SU-DHL-6 (cell line): Measurements from ENCODE around the gene KCNG4.

Experiments
- H2AFZ ChIP-seq: fragments of 200-600 bp; sonication (generic); 2 replicates; pipeline ENCODE4 v1.6.1; 2014; ENCODE audit warnings: low read depth, mild to moderate bottlenecking, moderate library complexity, mixed read lengths, antibody characterized with exemption, low read length; ENCODE audit not compliant: severe bottlenecking
- H3F3A ChIP-seq: fragments of 200-600 bp; shearing (Covaris generic); 2 replicates; pipeline ENCODE4 v1.6.0; 2016; ENCODE audit warnings: antibody characterized with exemption, mild to moderate bottlenecking; ENCODE audit not compliant: insufficient read depth
- H3K27ac ChIP-seq: fragments of 200-600 bp; sonication (generic); 2 replicates; pipeline ENCODE4 v1.5.1; 2016; ENCODE audit warnings: low read depth, mild to moderate bottlenecking, low read length, moderate library complexity, mixed read lengths
- H3K27me3 ChIP-seq: fragments of 200-600 bp; sonication (generic), shearing (Covaris generic); 2 replicates; pipeline ENCODE4 v1.6.0; 2014; ENCODE audit warnings: mild to moderate bottlenecking, low read length
- H3K36me3 ChIP-seq: fragments of 200-600 bp; sonication (generic); 2 replicates; pipeline ENCODE4 v1.6.1; 2014; ENCODE audit warnings: mild to moderate bottlenecking, low read length, mixed read lengths
- H3K4me2 ChIP-seq: fragments of 300-600, 200-600 bp; shearing (Covaris generic), sonication (generic); 2 replicates; pipeline ENCODE4 v1.6.0; 2014; ENCODE audit warnings: low read length, low read depth, mild to moderate bottlenecking; ENCODE audit not compliant: poor library complexity, severe bottlenecking
- H3K4me3 ChIP-seq: fragments of 200-600 bp; sonication (generic); 2 replicates; pipeline ENCODE4 v1.5.1; 2014; ENCODE audit warnings: antibody characterized with exemption, low read length, mild to moderate bottlenecking, mixed read lengths; ENCODE audit not compliant: insufficient read depth, poor library complexity, severe bottlenecking
- H3K79me2 ChIP-seq: fragments of 200-600 bp; sonication (generic); 2 replicates; pipeline ENCODE4 v1.6.1; 2014; ENCODE audit warnings: mild to moderate bottlenecking, low read length, moderate library complexity; ENCODE audit not compliant: insufficient read depth
- H3K9ac ChIP-seq: fragments of 200-600 bp; sonication (generic); 2 replicates; pipeline ENCODE4 v1.7.0; 2014; ENCODE audit warnings: mild to moderate bottlenecking, low read length
- H3K9me2 ChIP-seq: fragments of 200-600 bp; sonication (generic); replicated peaks from 2 replicates; pipeline ENCODE4 v1.6.1; 2014; ENCODE audit warnings: low read length; ENCODE audit not compliant: insufficient read depth
- H3K9me3 ChIP-seq: fragments of 200-600 bp; sonication (generic); 2 replicates; pipeline ENCODE4 v1.6.1; 2014; ENCODE audit warnings: low read length, mixed read lengths; ENCODE audit not compliant: insufficient read depth
- H4K20me1 ChIP-seq: fragments of 200-600 bp; sonication (generic); 2 replicates; pipeline ENCODE4 v1.6.1; 2014; ENCODE audit warnings: low read depth, mild to moderate bottlenecking, antibody characterized with exemption, low read length, moderate library complexity, mixed read lengths
- EZH2phosphoT487 ChIP-seq: fragments of 200-600 bp; sonication (generic), shearing (Covaris generic); conservative IDR thresholded peaks from 2 replicates; pipeline ENCODE4 v1.6.1; 2018; ENCODE audit warnings: mild to moderate bottlenecking, antibody characterized with exemption, low read length, moderate library complexity, mixed read lengths
- TF ChIP-seq, protein P1 (sequence below): fragments of 200-600 bp; sonication (generic); IDR thresholded peaks from one replicate; pipeline ENCODE4 v1.5.1; 2017; ENCODE audit warnings: antibody characterized with exemption, mild to moderate bottlenecking, low read length, moderate library complexity; ENCODE audit not compliant: insufficient read depth, poor library complexity, severe bottlenecking

The KCNG4 gene

GRCh38 chr16:84260766-84261554 is 21.1 kb upstream of the KCNG4 start:
- Histone ChIP-seq H3K4me2 (no peak overlapping the region), H3K9ac (no peak overlapping the region), H3K27me3 (no peaks in the 10 kb centered on the region), H3K9me2 (no peaks in the 10 kb centered on the region), H3F3A (no peaks in the 10 kb centered on the region), H2AFZ (no peak overlapping the region), H3K27ac (no peak overlapping the region), H4K20me1 (no peaks in the 10 kb centered on the region), H3K79me2 (no peaks in the 10 kb centered on the region), H3K9me3 (no peaks in the 10 kb centered on the region), H3K4me3 (no peak overlapping the region), H3K36me3 (no peaks in the 10 kb centered on the region)
- TF ChIP-seq, protein P1, sequence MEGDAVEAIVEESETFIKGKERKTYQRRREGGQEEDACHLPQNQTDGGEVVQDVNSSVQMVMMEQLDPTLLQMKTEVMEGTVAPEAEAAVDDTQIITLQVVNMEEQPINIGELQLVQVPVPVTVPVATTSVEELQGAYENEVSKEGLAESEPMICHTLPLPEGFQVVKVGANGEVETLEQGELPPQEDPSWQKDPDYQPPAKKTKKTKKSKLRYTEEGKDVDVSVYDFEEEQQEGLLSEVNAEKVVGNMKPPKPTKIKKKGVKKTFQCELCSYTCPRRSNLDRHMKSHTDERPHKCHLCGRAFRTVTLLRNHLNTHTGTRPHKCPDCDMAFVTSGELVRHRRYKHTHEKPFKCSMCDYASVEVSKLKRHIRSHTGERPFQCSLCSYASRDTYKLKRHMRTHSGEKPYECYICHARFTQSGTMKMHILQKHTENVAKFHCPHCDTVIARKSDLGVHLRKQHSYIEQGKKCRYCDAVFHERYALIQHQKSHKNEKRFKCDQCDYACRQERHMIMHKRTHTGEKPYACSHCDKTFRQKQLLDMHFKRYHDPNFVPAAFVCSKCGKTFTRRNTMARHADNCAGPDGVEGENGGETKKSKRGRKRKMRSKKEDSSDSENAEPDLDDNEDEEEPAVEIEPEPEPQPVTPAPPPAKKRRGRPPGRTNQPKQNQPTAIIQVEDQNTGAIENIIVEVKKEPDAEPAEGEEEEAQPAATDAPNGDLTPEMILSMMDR = no peak
- TF ChIP-seq EZH2phosphoT487 = no peak

GRCh38 chr16:84259691-84260090 is 19.9 kb upstream of the KCNG4 start:
- Histone ChIP-seq H2AFZ (no peak overlapping the region), H3K9me3 (no peaks in the 10 kb centered on the region), H3K4me3 (no peak overlapping the region), H3K4me2 (no peak overlapping the region), H3K9ac (no peak overlapping the region), H4K20me1 (no peaks in the 10 kb centered on the region), H3K9me2 (no peaks in the 10 kb centered on the region), H3K27ac (no peak overlapping the region), H3K79me2 (no peaks in the 10 kb centered on the region), H3F3A (no peaks in the 10 kb centered on the region), H3K27me3 (no peaks in the 10 kb centered on the region), H3K36me3 (no peaks in the 10 kb centered on the region)
- TF ChIP-seq, protein P1 = no peak
- no peak for TF ChIP-seq EZH2phosphoT487

DNA sequence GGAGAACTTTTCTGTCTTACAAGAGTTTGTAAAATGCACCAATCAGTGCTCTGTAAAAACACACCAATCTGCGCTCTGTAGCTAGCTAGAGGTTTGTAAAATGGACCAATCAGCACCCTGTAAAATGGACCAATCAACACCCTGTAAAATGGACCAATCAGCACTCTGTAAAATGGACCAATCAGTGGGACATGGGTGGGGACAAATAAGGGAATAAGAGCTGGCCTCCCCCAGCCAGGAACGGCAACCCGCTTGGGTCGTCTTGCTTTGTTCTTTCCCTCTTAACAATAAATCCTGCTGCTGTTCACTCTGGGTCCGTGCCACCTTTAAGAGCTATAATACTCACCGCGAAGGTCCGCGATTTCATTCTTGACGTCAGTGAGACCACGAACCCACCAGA is 18.5 kb upstream of the KCNG4 start:
- no peaks in the 10 kb centered on the region for H3F3A ChIP-seq
- H3K79me2 ChIP-seq = no peaks in the 10 kb centered on the region
- no peaks in the 10 kb centered on the region for H4K20me1 ChIP-seq
- H3K9me2 ChIP-seq = no peaks in the 10 kb centered on the region
- no peaks in the 10 kb centered on the region for H3K27me3 ChIP-seq
- H3K9ac ChIP-seq = no peak overlapping the region
- no peak overlapping the region for H3K4me3 ChIP-seq
- H3K36me3 ChIP-seq = no peaks in the 10 kb centered on the region
- no peaks in the 10 kb centered on the region for H3K9me3 ChIP-seq
- no peak overlapping the region for H2AFZ ChIP-seq
- no peak overlapping the region for H3K4me2 ChIP-seq
- TF ChIP-seq, protein P1 = no peak
- no peak for TF ChIP-seq EZH2phosphoT487
- no peak overlapping the region for H3K27ac ChIP-seq
